ENCODE results near the gene RGR. TPM values are rescaled to one million over a fixed set of nuclear protein-coding genes. Genes with fewer than 3 reads are reported as not detected.

The RGR gene
- total RNA-seq, 2 donors from 2014 or later: not detected

GRCh38 chr10:84296091-84296981 lies 51.5 kb downstream of the RGR start:
- H3K27ac ChIP-seq: no peak overlapping the region
- H3K36me3 ChIP-seq: no peaks in the 10 kb centered on the region
- intact Hi-C loops (cut with DNase I): no loop called here
- no peak for DNase-seq (ENCODE audit: low spot score)
- H3K4me3 ChIP-seq: no peak overlapping the region
- H3K9me3 ChIP-seq: no peaks in the 10 kb centered on the region
- no peak for TF ChIP-seq CTCF (IDR thresholded peaks at IDR 0.05)
- no peaks in the 10 kb centered on the region for H3K27me3 ChIP-seq (replicated peaks; ENCODE audit: insufficient read depth)
- 49% methylated on average over 10 of the region's 10 CpGs for WGBS
- no peaks in the 10 kb centered on the region for H3K4me1 ChIP-seq (replicated peaks)

DNA sequence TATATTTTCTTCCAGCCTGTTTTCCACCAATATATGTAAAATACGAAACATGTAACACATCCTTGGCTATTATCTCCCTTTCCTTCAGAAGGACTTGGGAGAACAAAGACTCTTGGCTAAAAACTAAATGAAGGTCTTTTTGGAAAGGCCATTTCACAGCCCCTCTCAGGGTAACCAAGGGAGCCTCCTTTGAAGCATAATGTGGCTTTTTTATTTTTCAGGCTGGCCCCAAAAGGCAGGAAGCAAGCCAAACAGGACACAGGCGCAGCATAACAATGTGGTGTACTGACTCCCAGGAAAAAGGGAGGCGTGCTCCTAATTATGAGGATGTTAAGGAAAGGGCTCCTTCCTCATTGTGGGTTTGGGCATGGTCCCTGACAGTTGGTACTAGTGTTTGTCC lies 53.2 kb downstream of the RGR start:
- Histone ChIP-seq H3K4me3 (no peak overlapping the region), H3K36me3 (no peaks in the 10 kb centered on the region), H3K4me1 (replicated peaks) (no peaks in the 10 kb centered on the region), H3K27ac (no peak overlapping the region), H3K27me3 (replicated peaks; ENCODE audit: insufficient read depth) (no peaks in the 10 kb centered on the region), H3K9me3 (no peaks in the 10 kb centered on the region)
- TF ChIP-seq CTCF (IDR thresholded peaks at IDR 0.05): no peak
- TF ChIP-seq POLR2AphosphoS5 (IDR thresholded peaks at IDR 0.05): no peak
- no peak for TF ChIP-seq POLR2A (IDR thresholded peaks at IDR 0.05)
- intact Hi-C loops (cut with DNase I): no loop called here
- DNase-seq (ENCODE audit: low spot score): no peak
- WGBS: 93% methylated on average over 3 of the region's 3 CpGs

DNA sequence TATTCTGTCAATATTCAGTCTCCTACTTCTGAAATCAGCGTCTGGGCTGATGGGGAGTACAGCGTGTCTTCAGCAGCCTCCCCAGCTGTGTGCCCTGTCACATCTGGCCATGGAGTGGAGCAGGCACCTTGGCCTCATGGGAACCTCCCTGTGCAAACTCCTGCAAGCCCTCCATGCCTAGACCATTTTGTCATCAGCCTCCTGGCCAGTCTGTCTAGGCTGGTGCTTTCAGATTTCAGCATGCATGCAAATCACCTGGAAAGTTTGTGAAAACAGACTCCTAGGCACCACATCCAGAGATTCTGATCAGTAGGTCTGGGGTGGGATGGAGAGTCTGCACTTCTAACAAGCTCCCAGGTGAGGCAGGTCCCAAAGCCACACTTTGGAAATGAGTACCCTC lies 57.4 kb downstream of the RGR start:
- Histone ChIP-seq H3K9me3 (no peaks in the 10 kb centered on the region), H3K4me3 (no peak overlapping the region), H3K27me3 (replicated peaks; ENCODE audit: insufficient read depth) (no peaks in the 10 kb centered on the region), H3K36me3 (no peaks in the 10 kb centered on the region), H3K27ac (no peak overlapping the region), H3K4me1 (replicated peaks) (no peaks in the 10 kb centered on the region)
- TF ChIP-seq CTCF (IDR thresholded peaks at IDR 0.05) (no peak), POLR2A (IDR thresholded peaks at IDR 0.05) (no peak), POLR2AphosphoS5 (IDR thresholded peaks at IDR 0.05) (no peak)
- WGBS: 79% methylated on average over 2 of the region's 2 CpGs
- intact Hi-C loops (cut with DNase I): no loop called here
- DNase-seq (ENCODE audit: low spot score): no peak

- Histone ChIP-seq H3K4me3 (no peak overlapping the region), H3K36me3 (no peaks in the 10 kb centered on the region), H3K27me3 (replicated peaks; ENCODE audit: insufficient read depth) (no peaks in the 10 kb centered on the region), H3K9me3 (no peaks in the 10 kb centered on the region), H3K27ac (no peak overlapping the region), H3K4me1 (replicated peaks) (no peaks in the 10 kb centered on the region)
- DNase-seq (ENCODE audit: low spot score): no peak
- 86% methylated on average over 4 of the region's 4 CpGs for WGBS
- intact Hi-C loops (cut with DNase I): no loop called here
- TF ChIP-seq POLR2AphosphoS5 (IDR thresholded peaks at IDR 0.05) (no peak), CTCF (IDR thresholded peaks at IDR 0.05) (no peak), POLR2A (IDR thresholded peaks at IDR 0.05) (no peak)
These were observed 62.0 kb downstream of the RGR start for GRCh38 chr10:84306751-84307384.

- no peak overlapping the region for H3K4me3 ChIP-seq
- H3K9me3 ChIP-seq: no peaks in the 10 kb centered on the region
- H3K4me1 ChIP-seq (replicated peaks): no peaks in the 10 kb centered on the region
- intact Hi-C loops (cut with DNase I): no loop called here
- no peak for DNase-seq (ENCODE audit: low spot score)
- 48% methylated on average over 1 of the region's 1 CpG for WGBS
- H3K27ac ChIP-seq: no peak overlapping the region
- no peaks in the 10 kb centered on the region for H3K36me3 ChIP-seq
- no peaks in the 10 kb centered on the region for H3K27me3 ChIP-seq (replicated peaks; ENCODE audit: insufficient read depth)
- no peak for TF ChIP-seq POLR2AphosphoS5 (IDR thresholded peaks at IDR 0.05)
- TF ChIP-seq CTCF (IDR thresholded peaks at IDR 0.05): no peak
- TF ChIP-seq POLR2A (IDR thresholded peaks at IDR 0.05): no peak
These were observed 63.2 kb downstream of the RGR start for GRCh38 chr10:84308021-84308420.

Data from prostate gland (tissue), 2 donors.